Caco-2 (cell line): ENCODE results near the gene AGAP1. TPM values are rescaled to one million over a fixed set of nuclear protein-coding genes. Genes with fewer than 3 reads are reported as not detected.

Source experiments
- BruUV-seq: library from RNA; stranded (reverse); fragments of 400-500 nt; replicated peaks from 2 replicates; lab custom pipeline; 2021; lab: Mats Ljungman, UMichigan
- CTCF ChIA-PET: fragments of 300-600 bp; sonication (Branson Sonifier 250); formaldehyde crosslinking; loops from one replicate; lab custom pipeline; 2022; ENCODE audit warnings: antibody characterized with exemption; lab: Charles Lee
- POLR2A ChIA-PET: fragments of 300-600 bp; sonication (Branson Sonifier 250); formaldehyde crosslinking; loops from one replicate; lab custom pipeline; 2022; ENCODE audit warnings: antibody characterized with exemption; lab: Charles Lee
- DNase-seq, 2 experiments: peaks; one replicate each; pipeline versions ENCODE4 v3.0.0 to v3.0.0-alpha.2; 2020 to 2022
- H3K27me3 ChIP-seq: replicated peaks from 2 replicates; pipeline ENCODE4 v1.6.0; 2011; ENCODE audit warnings: low read length; ENCODE audit not compliant: control insufficient read depth, insufficient read depth
- H3K36me3 ChIP-seq: 2 replicates; pipeline ENCODE4 v1.5.1; 2011; ENCODE audit warnings: low read length; ENCODE audit not compliant: control insufficient read depth, insufficient read depth
- H3K4me1 ChIP-seq: fragments of 250-450 bp; sonication (Bioruptor Pico); 2 replicates; pipeline ENCODE4 v1.5.1; 2020; ENCODE audit warnings: mild to moderate bottlenecking
- H3K4me3 ChIP-seq: 2 replicates; pipeline ENCODE4 v1.5.1; 2011; ENCODE audit warnings: low read depth, mild to moderate bottlenecking, control low read depth, low read length
- H3K9me3 ChIP-seq: fragments of 250-450 bp; sonication (Bioruptor Pico); 2 replicates; pipeline ENCODE4 v1.5.1; 2020; ENCODE audit warnings: mild to moderate bottlenecking, moderate library complexity
- H3K27ac Mint-ChIP-seq: one replicate; pipeline ENCODE4 v1.8.0; 2022; ENCODE audit warnings: mixed read lengths; ENCODE audit not compliant: unreplicated experiment
- H3K27me3 Mint-ChIP-seq: one replicate; pipeline ENCODE4 v1.8.0; 2022; ENCODE audit warnings: mixed read lengths; ENCODE audit not compliant: insufficient read depth, unreplicated experiment
- H3K36me3 Mint-ChIP-seq: one replicate; pipeline ENCODE4 v1.8.0; 2022; ENCODE audit warnings: mild to moderate bottlenecking, mixed read lengths; ENCODE audit not compliant: insufficient read depth, unreplicated experiment
- H3K4me1 Mint-ChIP-seq: one replicate; pipeline ENCODE4 v1.8.0; 2022; ENCODE audit warnings: low read depth, mixed read lengths; ENCODE audit not compliant: unreplicated experiment
- H3K4me3 Mint-ChIP-seq: one replicate; pipeline ENCODE4 v1.8.0; 2022; ENCODE audit warnings: mild to moderate bottlenecking, moderate library complexity, mixed read lengths; ENCODE audit not compliant: unreplicated experiment
- H3K9me3 Mint-ChIP-seq: one replicate; pipeline ENCODE4 v1.8.0; 2022; ENCODE audit warnings: mixed read lengths; ENCODE audit not compliant: unreplicated experiment
- CTCF ChIP-seq, 2 experiments: fragments of 200-600 bp in 1 of 2; IDR thresholded peaks; 1 replicate in 1 of 2; 2 replicates in 1 of 2; pipeline versions ENCODE4 v1.5.1 to v1.8.0; 2011 to 2022; ENCODE audit warnings: antibody characterized with exemption in 1 of 2, control low read depth in 1 of 2, inconsistent platforms in 1 of 2, low read depth in 1 of 2, low read length in 1 of 2, mild to moderate bottlenecking in 1 of 2, moderate library complexity in 1 of 2; ENCODE audit not compliant: insufficient read depth in 1 of 2, severe bottlenecking in 1 of 2, unreplicated experiment in 1 of 2
- intact Hi-C: fragments of 100-400 bp; cut with micrococcal nuclease; formaldehyde crosslinking; loops from one replicate; pipeline ENCODE4 v1.10.0; 2022; ENCODE audit not compliant: unreplicated experiment
- total RNA-seq: library from RNA; stranded (reverse); gene quantifications from 2 replicates; pipeline ENCODE4 v1.2.3, GENCODE V29; 2022

AGAP1 gene
- total RNA-seq, 1 experiment from 2014 or later = 41.7 TPM

DNA sequence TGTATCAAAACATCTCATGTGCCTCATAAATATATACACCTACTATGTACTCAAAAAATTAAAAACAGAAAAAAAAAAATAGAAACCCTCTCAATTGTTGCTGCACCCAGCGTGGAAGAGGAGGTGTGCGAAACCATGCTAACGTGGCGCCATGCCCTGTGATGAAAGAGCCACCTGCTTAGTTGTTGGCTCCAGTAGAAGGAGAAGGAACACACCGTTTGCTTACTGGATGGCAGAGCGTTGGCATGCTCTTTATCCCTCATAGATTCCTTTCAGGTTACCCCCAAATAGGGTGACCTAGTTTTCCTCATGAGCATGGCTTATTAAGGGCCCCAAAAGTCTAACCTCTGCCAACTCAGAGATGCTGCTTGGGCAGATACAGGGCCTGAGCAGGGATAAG, 332.1 kb downstream of the AGAP1 start:
- no peak overlapping the region for H3K4me3 ChIP-seq
- H3K9me3 ChIP-seq = no peaks in the 10 kb centered on the region
- POLR2A ChIA-PET = no interaction called here
- TF ChIP-seq CTCF (IDR thresholded peaks at IDR 0.05; ENCODE audit: insufficient read depth in 1 of 2, low read depth in 1 of 2, low read length in 1 of 2, severe bottlenecking in 1 of 2, unreplicated experiment in 1 of 2) = no peak
- no TSS peak for BruUV-seq
- intact Hi-C loops = no loop called here
- Mint-ChIP-seq H3K36me3 (peaks cover 31% of the 10 kb centered on the region), H3K9me3 (no peaks in the 10 kb centered on the region), H3K4me3 (no peak overlapping the region), H3K4me1 (no peaks in the 10 kb centered on the region), H3K27me3 (no peaks in the 10 kb centered on the region), H3K27ac (no peak overlapping the region)
- no peak for DNase-seq
- H3K4me1 ChIP-seq = no peaks in the 10 kb centered on the region
- H3K36me3 ChIP-seq = no peaks in the 10 kb centered on the region
- H3K27me3 ChIP-seq = no peaks in the 10 kb centered on the region
- CTCF ChIA-PET = no interaction called here

GRCh38 chr2:235826826-235827225, 333.0 kb downstream of the AGAP1 start:
- ChIA-PET POLR2A (no interaction called here), CTCF (no interaction called here)
- Histone ChIP-seq H3K4me3 (no peak overlapping the region), H3K4me1 (no peaks in the 10 kb centered on the region), H3K36me3 (no peaks in the 10 kb centered on the region), H3K27me3 (no peaks in the 10 kb centered on the region), H3K9me3 (no peaks in the 10 kb centered on the region)
- BruUV-seq = no TSS peak
- no peak for DNase-seq
- H3K4me1 Mint-ChIP-seq = no peaks in the 10 kb centered on the region
- H3K27ac Mint-ChIP-seq = no peak overlapping the region
- no peaks in the 10 kb centered on the region for H3K27me3 Mint-ChIP-seq
- no peak overlapping the region for H3K4me3 Mint-ChIP-seq
- peaks cover 31% of the 10 kb centered on the region for H3K36me3 Mint-ChIP-seq
- intact Hi-C loops = no loop called here
- no peak for TF ChIP-seq CTCF (IDR thresholded peaks at IDR 0.05; ENCODE audit: insufficient read depth in 1 of 2, low read depth in 1 of 2, low read length in 1 of 2, severe bottlenecking in 1 of 2, unreplicated experiment in 1 of 2)
- H3K9me3 Mint-ChIP-seq = no peaks in the 10 kb centered on the region

GRCh38 chr2:235827585-235827992, 333.7 kb downstream of the AGAP1 start:
- Histone ChIP-seq H3K36me3 (no peaks in the 10 kb centered on the region), H3K9me3 (no peaks in the 10 kb centered on the region), H3K4me1 (no peaks in the 10 kb centered on the region), H3K4me3 (no peak overlapping the region), H3K27me3 (no peaks in the 10 kb centered on the region)
- H3K9me3 Mint-ChIP-seq = no peaks in the 10 kb centered on the region
- no peak overlapping the region for H3K27ac Mint-ChIP-seq
- H3K36me3 Mint-ChIP-seq = peaks cover 23% of the 10 kb centered on the region
- no peak overlapping the region for H3K4me3 Mint-ChIP-seq
- no peak for DNase-seq
- no peak for TF ChIP-seq CTCF (IDR thresholded peaks at IDR 0.05; ENCODE audit: insufficient read depth in 1 of 2, low read depth in 1 of 2, low read length in 1 of 2, severe bottlenecking in 1 of 2, unreplicated experiment in 1 of 2)
- no peaks in the 10 kb centered on the region for H3K4me1 Mint-ChIP-seq
- POLR2A ChIA-PET = no interaction called here
- intact Hi-C loops = no loop called here
- BruUV-seq = no TSS peak
- H3K27me3 Mint-ChIP-seq = no peaks in the 10 kb centered on the region
- CTCF ChIA-PET = no interaction called here
